ENCODE results near the gene MYH2.
"Not testable (repeated sequence)": the region's sequence is repeated elsewhere in the genome, so short reads cannot be mapped to it uniquely, and the experiment has no call there.

DNA sequence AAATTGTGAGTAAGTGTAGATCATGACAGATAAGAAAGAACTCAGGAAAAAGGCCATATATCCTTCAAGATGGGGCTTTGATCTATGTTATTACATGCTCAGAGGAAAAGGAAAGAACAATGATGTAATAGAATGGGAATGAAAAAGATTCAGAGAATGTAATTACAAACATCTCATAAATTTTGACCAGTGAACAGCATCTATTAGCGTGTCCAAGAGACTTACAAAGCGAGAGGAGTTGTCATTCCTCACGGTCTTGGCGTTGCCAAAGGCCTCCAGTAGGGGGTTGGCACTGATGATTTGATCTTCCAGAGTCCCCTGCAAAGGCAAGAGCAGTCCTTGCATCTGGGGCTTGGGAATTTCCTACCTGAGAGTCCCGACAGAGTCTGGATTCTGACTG, 6.0 kb downstream of the MYH2 start:
- TF ChIP-seq CHD1 (IDR thresholded peaks at IDR 0.05; ENCODE audit: low read depth, low read length); FOS (IDR thresholded peaks at IDR 0.05; ENCODE audit: low read depth, low read length); CTCF (conservative IDR thresholded peaks at IDR 0.05; ENCODE audit: low read depth, low read length); POLR2A (IDR thresholded peaks at IDR 0.05; ENCODE audit: low read depth, low read length); MAFK (IDR thresholded peaks at IDR 0.05; ENCODE audit: low read depth, low read length); RAD21 (IDR thresholded peaks at IDR 0.05; ENCODE audit: low read length); CEBPB (IDR thresholded peaks at IDR 0.05; ENCODE audit: low read depth, low read length): not testable (repeated sequence)
